H1 (cell line): ENCODE data around the gene NEDD4. TPM values are rescaled to one million over a fixed set of nuclear protein-coding genes. Genes with fewer than 3 reads are reported as not detected.

Experiments used
- FOSL1 ChIP-seq: IDR thresholded peaks from 2 replicates; pipeline ENCODE4 v1.6.1; 2011; ENCODE audit warnings: mild to moderate bottlenecking, low read depth, low read length, moderate library complexity; ENCODE audit not compliant: insufficient read depth
- NRF1 ChIP-seq: IDR thresholded peaks from 2 replicates; pipeline ENCODE4 v1.6.1; 2011; ENCODE audit warnings: mild to moderate bottlenecking, low read depth, low read length, improper control_type of control experiment
- TEAD4 ChIP-seq: IDR thresholded peaks from 2 replicates; pipeline ENCODE4 v1.6.1; 2012; ENCODE audit warnings: low read depth, low read length, inconsistent platforms, mixed read lengths
- polyA plus RNA-seq, 7 experiments: library from polyadenylated mRNA; depleted of rRNA in 3 of 7; stranded (reverse) in 5 of 7; unstranded in 2 of 7; fragments of >200 nt in 5 of 7; fragments of 200-250 nt in 2 of 7; gene quantifications; 1 replicate in 5 of 7; 2 replicates in 1 of 7; 4 replicates in 1 of 7; pipeline versions ENCODE4 v1.2.1 to v1.2.3, GENCODE V29; 2011 to 2013; ENCODE audit warnings: missing spikeins in 2 of 7, mixed read lengths in 2 of 7
- total RNA-seq: library from RNA; stranded (reverse); fragmentation: NEBNext Ultra II Directional; extraction: Animal tissue kit (Norgen Biotek cat#: 25700); gene quantifications from 2 replicates; pipeline ENCODE4 v1.2.1, GENCODE V29; 2021

Gene NEDD4
- total and polyA plus RNA-seq, 2 of the 8 experiments (the other 6 are each of a cell fraction or from before 2014, with no cell fraction given) = 0.95 to 3.9 TPM

DNA sequence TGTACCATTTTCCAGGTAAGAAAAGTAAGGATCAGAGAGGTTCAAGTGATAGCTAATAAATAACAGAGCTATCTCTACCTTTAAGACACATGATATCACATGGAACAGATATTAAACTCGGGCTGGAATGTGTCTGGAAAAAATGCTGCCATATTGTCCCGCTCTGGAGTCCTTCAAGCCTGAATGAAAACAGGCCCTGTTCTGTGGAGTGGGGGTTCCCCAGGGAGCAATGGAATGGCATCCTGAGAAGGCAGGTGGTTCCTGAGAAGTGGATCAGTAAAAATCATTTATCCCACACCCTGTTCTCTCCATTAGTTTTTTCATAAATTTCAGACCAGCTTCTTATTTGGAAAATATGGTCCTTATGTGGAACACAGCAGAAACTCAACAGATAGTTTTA lies 193.2 kb downstream of the NEDD4 start (continued):
- TF ChIP-seq NRF1 (no peak), TEAD4 (no peak), FOSL1 (no peak)
